22Rv1 (cell line): ENCODE measurements around the gene TCP10L.
"Not testable (repeated sequence)": the region's sequence is repeated elsewhere in the genome, so short reads cannot be mapped to it uniquely, and the experiment has no call there.

ENCODE experiments used
- H3K27ac ChIP-seq: fragments of 450-650 bp; 2 replicates; pipeline ENCODE4 v1.5.1; 2017
- ZFX ChIP-seq: fragments of 450-650 bp; IDR thresholded peaks from 2 replicates; pipeline ENCODE4 v1.6.1; 2017; ENCODE audit warnings: antibody characterized with exemption, borderline replicate concordance
- TF ChIP-seq, protein P1 (sequence below): fragments of 450-650 bp; IDR thresholded peaks from 2 replicates; pipeline ENCODE4 v1.5.1; 2017; ENCODE audit warnings: mild to moderate bottlenecking

Gene TCP10L, protein sequence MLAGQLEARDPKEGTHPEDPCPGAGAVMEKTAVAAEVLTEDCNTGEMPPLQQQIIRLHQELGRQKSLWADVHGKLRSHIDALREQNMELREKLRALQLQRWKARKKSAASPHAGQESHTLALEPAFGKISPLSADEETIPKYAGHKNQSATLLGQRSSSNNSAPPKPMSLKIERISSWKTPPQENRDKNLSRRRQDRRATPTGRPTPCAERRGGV

DNA sequence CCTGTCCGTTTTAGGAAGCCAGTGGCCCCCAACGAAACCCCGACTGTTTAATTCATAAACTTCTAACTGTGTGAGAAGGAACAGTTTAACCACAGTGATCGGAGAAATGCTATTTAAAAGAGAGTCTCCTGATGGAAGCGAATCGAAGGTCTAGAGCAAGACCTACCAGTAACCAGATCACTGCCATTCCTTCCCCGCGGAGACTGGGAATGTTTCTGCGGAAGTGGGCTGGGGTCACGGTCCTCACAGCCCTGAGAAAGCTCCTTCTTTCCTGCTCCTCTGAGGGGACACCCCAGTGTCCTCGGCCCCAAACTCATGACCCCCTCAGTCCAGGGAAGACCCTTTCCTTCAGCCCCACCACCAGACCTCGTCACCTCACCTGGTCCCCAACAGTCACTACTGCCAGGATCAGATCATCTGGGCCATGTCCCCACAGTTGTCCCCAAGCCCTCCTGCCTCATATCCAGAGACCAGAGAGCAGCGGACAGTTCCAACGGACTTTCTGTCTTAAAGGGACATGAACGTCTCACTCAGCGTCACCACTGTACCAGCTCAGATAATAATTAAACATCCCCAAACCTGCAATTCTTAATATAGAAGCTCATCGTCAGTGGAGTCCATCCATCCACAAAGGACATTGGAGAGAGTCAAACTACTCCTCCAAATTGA, at the start of gene TCP10L:
TCP10L (minus strand) TSS at position 482 of the 669 bp plus-strand sequence. CDS start 1,219 bp downstream, outside the sequence.
- TF ChIP-seq, protein P1, sequence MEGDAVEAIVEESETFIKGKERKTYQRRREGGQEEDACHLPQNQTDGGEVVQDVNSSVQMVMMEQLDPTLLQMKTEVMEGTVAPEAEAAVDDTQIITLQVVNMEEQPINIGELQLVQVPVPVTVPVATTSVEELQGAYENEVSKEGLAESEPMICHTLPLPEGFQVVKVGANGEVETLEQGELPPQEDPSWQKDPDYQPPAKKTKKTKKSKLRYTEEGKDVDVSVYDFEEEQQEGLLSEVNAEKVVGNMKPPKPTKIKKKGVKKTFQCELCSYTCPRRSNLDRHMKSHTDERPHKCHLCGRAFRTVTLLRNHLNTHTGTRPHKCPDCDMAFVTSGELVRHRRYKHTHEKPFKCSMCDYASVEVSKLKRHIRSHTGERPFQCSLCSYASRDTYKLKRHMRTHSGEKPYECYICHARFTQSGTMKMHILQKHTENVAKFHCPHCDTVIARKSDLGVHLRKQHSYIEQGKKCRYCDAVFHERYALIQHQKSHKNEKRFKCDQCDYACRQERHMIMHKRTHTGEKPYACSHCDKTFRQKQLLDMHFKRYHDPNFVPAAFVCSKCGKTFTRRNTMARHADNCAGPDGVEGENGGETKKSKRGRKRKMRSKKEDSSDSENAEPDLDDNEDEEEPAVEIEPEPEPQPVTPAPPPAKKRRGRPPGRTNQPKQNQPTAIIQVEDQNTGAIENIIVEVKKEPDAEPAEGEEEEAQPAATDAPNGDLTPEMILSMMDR, result no peak
- no peak for TF ChIP-seq ZFX
- no peak within 1 kb of the TSS for H3K27ac ChIP-seq

DNA sequence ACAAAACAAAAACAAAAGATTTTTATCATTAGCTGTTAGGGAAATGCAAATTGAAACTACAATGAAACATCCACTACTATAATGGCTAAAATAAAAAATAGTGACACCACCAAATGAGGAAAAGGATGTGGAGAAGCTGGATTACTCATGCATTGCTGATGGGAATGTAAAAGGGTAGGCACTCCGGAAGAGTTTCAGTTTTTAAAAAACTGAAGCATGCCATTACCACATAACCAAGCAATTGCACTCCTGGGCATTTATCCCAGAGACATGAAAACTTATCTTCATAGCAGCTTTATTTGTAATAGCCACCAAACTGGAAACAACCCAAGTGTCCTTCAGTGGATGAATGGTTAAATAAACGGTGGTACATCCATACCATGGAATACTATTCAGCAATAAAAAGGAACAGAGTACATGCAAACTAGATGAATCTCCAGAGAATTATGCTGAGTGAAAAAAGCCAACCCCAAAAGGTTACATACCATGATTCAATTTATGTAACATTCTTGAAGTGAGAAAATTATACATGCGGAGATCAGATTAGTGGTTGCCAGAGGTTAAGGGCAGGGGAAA, 41.4 kb upstream of the TCP10L start:
- TF ChIP-seq ZFX, result no peak
- H3K27ac ChIP-seq, result no peak overlapping the region

DNA sequence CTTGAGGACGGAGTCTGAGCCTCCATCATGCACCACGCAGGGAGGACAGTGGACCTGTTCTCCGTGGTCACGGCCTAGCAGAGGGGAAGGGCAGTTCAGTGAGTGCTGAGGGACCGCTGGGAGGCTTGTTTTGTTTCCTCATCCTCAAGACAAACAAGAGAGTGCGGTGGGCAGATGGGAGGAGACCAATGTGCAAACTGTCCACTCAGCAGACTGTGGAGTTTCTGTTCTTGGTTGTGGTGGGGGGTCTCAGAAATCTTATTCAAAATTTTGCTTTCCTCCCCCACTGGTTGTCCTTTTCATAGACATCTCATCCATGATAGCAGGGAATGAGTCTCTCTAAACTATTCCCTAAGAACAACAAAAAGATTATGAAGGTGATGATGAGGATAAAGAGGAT, 32.9 kb upstream of the TCP10L start:
- not testable (repeated sequence) for H3K27ac ChIP-seq

DNA sequence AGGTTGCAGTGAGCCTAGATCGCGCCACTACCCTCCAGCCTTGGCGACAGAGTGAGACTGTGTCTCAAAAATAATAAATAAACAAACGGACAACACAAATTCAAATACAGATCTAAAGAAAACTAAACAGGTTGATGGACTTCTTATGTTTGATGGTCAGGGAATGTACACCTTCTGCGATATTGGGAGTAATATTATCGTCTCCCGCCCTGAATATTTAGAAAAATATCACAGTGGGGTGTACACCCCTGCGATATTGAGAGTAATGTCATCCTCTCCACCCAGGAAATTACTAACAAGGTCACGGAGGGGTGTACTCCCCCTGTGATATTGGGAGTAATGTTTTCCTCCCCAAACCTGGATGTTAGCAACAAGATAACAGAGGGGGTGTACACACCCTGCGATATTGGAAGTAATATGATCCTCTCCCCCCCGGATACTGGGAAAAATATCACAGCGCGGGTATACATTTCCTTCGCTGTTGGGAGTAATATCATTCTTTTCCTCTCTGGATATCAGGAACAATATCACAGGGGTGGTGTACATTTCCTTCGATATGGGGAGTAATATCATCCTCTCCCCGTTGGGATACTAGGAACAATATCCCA, 28.2 kb upstream of the TCP10L start:
- H3K27ac ChIP-seq, result peak overlapping the region; percentile 94
- TF ChIP-seq ZFX, result no peak
- TF ChIP-seq, protein P1, result no peak

DNA sequence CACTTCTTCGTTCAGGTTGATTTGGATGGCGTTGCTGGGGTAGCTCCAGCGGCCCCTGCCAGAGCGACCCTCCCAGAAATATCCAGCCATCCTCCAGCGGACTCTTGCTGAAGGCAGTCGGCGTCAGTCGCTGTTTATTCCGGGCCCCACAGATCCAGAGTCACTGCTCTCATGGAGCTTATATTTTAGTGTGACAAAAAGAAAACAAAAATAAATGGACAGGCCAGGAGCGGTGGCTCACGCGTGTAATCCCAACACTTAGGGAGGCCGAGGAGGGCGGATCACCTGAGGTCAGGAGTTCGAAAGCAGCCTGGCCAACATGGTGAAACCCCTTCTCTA, 27.6 kb upstream of the TCP10L start:
- peak overlapping the region; percentile 94 for H3K27ac ChIP-seq
- TF ChIP-seq ZFX, result no peak
- TF ChIP-seq, protein P1, result no peak

DNA sequence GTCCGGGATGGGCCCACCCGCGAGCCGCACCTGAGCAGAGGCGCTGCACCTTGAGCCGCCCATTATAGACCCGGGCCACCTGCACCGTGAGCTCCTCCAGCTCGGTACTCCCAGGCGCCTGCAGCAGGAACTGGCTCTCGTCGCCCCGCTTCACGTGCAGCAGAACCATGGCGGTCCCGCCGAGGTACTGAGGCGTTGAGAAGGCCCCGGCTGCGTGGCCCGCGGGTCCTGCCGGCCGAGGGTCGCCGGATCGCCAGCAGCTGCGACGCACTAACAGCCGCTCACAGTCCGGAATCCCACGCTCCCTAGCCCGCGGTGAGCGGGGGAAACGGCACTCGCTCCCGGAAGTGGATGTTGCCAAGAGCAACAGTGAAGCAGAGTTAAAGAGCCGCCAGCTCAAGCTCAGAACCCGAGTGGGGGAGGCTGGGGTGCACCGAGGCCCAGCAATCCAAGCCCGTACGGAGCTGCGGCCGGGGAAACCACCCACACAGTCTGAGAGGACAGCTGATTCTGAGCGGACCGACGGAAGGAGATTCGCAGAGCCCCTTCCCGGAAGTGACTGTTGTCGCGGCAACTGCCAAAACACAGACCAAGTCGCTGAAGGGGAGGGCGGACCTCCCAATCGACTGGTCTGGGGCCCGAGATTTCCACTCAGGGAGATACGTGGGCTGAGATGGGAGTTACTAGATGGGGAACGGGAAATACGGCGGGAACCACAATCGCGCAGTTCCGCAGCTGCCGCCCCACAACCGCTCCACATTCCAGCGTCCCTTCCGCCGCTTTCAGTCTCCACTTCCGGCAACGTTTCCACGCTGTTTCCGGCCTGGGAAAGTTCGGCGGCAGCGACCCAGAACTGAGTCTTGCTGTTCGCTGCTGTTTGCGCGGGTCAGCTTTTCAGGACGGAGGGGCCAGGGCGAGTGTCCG, 27.0 kb upstream of the TCP10L start, which contains the start of gene CFAP298:
CFAP298 (minus strand) TSS at position 303 of the 924 bp plus-strand sequence; CDS start at position 169, 134 bp downstream.
- peak within 1 kb of the TSS; percentile 94 for H3K27ac ChIP-seq
- no peak for TF ChIP-seq ZFX
- TF ChIP-seq, protein P1, result no peak

DNA sequence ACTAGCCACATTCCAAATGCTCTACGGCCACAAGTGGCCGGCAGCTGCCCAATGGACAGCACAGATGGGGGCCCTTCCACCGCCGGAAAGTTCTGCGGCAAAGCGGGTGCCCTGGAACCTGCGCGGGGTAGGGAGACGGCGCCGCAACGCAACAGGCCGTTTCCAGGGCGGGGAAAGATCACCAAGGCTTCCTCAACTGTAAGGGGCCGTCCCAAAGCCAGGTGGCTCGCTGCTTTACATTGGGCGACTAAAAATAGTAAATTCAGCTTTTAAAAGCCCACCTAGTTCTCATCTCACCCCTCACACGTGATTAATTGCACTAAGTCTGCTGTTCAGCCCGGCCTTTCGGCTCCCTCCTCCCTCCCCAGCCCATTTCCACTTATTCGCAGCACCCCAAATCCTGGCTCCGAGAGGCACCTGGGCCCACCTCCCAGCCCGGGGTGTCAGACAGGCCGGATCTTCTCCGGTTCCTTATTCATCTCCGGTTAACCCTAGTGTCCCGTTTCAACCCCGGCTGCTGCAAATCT, 26.2 kb upstream of the TCP10L start:
- peak overlapping the region; percentile 94 for H3K27ac ChIP-seq
- TF ChIP-seq, protein P1, result no peak
- TF ChIP-seq ZFX, result no peak

DNA sequence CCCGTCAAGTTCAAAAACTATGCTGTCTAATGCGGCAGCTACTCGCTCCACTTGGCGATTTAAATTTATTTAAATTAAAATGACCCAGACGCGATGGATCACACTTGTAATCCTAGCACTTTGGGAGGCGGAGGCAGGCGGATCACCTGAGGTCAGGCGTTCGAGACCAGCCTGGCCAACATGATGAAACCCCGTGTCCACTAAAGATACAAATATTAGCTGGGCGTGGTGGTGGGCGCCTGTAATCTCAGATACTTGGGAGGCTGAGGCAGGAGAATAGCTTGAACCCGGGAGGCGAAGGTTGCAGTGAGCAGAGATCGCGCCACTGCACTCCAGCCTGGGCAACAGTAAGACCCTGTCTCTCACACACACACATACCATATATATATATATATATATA, 25.6 kb upstream of the TCP10L start:
- not testable (repeated sequence) for H3K27ac ChIP-seq
